BE2C (cell line): Measurements from ENCODE around the gene TUBB4B.

ENCODE experiments used
- DNase-seq: peaks from one replicate; pipeline ENCODE4 v3.0.0-alpha.2; 2020
- H3K27me3 ChIP-seq: fragments of 250-450 bp; sonication (Bioruptor Pico); 2 replicates; pipeline ENCODE4 v1.5.1; 2020; ENCODE audit warnings: mild to moderate bottlenecking
- H3K36me3 ChIP-seq: fragments of 250-450 bp; sonication (Bioruptor Pico); 2 replicates; pipeline ENCODE4 v1.5.1; 2020; ENCODE audit warnings: mild to moderate bottlenecking
- H3K4me1 ChIP-seq: fragments of 250-450 bp; sonication (Bioruptor Pico); 2 replicates; pipeline ENCODE4 v1.5.1; 2020
- H3K4me3 ChIP-seq: 2 replicates; pipeline ENCODE4 v1.5.1; 2011; ENCODE audit warnings: low read depth, low read length
- H3K9me3 ChIP-seq: fragments of 250-450 bp; sonication (Bioruptor Pico); 2 replicates; pipeline ENCODE4 v1.5.1; 2020
- TF ChIP-seq, protein P1 (sequence below): IDR thresholded peaks from 2 replicates; pipeline ENCODE4 v1.5.1; 2012; ENCODE audit warnings: mild to moderate bottlenecking, low read depth, low read length

The TUBB4B gene

GRCh38 chr9:137277329-137278041 lies 36.4 kb downstream of the TUBB4B start, which contains the start of gene TOR4A:
TSS of gene TOR4A (plus strand) at chr9:137277726. CDS start at chr9:137278690, 964 bp downstream.
- Histone ChIP-seq H3K27me3 (no peaks in the 10 kb centered on the region), H3K36me3 (peaks cover 3% of the 10 kb centered on the region; the same call in 1 of the 2 replicates), H3K4me3 (no peak within 1 kb of the TSS), H3K9me3 (no peaks in the 10 kb centered on the region), H3K4me1 (peaks cover 12% of the 10 kb centered on the region)
- TF ChIP-seq, protein P1, sequence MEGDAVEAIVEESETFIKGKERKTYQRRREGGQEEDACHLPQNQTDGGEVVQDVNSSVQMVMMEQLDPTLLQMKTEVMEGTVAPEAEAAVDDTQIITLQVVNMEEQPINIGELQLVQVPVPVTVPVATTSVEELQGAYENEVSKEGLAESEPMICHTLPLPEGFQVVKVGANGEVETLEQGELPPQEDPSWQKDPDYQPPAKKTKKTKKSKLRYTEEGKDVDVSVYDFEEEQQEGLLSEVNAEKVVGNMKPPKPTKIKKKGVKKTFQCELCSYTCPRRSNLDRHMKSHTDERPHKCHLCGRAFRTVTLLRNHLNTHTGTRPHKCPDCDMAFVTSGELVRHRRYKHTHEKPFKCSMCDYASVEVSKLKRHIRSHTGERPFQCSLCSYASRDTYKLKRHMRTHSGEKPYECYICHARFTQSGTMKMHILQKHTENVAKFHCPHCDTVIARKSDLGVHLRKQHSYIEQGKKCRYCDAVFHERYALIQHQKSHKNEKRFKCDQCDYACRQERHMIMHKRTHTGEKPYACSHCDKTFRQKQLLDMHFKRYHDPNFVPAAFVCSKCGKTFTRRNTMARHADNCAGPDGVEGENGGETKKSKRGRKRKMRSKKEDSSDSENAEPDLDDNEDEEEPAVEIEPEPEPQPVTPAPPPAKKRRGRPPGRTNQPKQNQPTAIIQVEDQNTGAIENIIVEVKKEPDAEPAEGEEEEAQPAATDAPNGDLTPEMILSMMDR, result no peak
- peak; percentile 32 for DNase-seq

GRCh38 chr9:137278061-137278701 lies 37.1 kb downstream of the TUBB4B start:
- TF ChIP-seq, protein P1, result no peak
- Histone ChIP-seq H3K4me1 (peaks cover 12% of the 10 kb centered on the region), H3K4me3 (no peak overlapping the region), H3K27me3 (no peaks in the 10 kb centered on the region), H3K36me3 (0 out of 2 replicates have a peak, but pooled peaks cover 2% of the 10 kb centered on the region), H3K9me3 (no peaks in the 10 kb centered on the region)
- DNase-seq, result no peak

DNA sequence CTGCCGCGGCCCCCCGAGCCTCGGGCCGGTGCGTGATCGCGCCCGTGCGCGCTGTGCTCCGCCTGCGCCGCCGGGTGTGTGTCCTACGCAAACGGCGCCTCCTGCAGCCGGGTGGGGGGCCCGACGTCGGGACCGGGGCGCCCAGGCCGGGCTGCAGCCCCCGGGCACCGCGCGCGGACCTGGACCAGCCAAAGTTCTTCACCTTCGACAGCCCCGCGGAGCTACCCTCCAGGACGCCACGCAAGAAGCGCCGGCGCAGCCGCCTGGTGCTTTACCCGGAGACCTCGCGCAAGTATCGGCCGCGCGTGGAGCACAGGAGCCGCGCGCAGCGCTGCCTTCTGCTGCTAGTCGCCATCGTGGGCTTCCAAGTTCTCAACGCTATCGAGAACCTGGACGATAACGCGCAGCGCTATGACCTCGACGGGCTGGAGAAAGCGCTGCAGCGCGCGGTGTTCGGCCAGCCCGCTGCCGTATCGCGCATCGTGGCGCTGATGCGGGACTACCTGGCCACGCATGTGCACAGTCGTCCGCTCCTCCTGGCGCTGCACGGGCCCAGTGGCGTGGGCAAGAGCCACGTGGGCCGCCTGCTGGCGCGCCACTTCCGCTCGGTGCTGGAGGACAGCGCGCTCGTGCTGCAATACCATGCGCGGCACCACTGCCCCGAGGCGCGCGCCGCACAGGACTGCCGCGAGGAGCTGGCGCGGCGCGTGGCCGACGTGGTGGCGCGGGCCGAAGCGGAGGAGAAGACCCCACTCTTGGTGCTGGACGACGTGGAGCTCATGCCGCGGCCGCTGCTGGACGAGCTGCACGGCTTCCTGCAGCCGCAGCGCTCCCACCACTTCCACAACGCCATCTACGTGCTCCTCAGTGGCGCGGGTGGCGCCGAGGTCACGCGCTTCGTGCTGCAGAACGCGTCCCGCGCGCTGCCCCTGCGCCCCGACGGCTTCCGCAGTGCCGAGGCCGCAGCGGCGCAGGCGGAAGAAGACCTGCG lies 37.9 kb downstream of the TUBB4B start:
- Histone ChIP-seq H3K27me3 (no peaks in the 10 kb centered on the region), H3K4me3 (no peak overlapping the region), H3K9me3 (no peaks in the 10 kb centered on the region), H3K36me3 (no peaks in the 10 kb centered on the region), H3K4me1 (peaks cover 12% of the 10 kb centered on the region)
- TF ChIP-seq, protein P1, result no peak
- DNase-seq, result no peak

DNA sequence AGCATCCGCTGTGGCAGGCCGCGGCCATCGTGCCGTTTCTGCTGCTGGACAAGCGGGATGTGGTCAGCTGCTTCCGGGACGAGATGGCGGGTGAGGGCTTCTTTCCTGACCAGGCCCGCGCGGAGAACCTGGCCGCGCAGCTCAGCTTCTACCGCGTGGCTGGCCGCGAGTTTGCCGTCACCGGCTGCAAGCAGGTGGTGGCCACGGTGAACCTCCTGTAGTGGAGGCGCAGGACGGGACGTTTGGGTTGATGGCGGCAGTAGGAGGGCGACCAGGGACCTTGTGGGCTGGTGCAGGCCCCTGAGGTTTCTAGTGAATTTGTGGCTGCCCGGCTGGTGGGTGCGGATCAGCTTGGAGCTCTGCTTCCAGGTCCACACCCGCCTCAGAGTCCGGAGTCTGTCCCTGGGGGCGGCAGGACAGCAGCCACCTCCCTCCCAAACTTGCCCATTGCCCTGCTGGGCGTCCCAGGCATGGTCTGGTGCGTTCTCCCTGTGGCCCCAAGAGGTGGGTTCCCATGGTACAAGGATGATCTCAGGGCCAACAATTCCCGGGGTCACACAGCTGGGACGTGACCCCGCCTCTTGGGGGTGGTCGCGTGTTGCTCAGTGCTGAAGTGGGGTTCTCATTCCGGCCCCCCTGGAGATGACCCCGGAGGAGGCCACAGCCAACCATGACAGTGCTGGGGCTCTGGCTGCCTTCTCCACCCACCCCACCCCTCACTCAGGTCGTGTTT lies 38.8 kb downstream of the TUBB4B start:
- Histone ChIP-seq H3K4me1 (peaks cover 12% of the 10 kb centered on the region), H3K36me3 (no peaks in the 10 kb centered on the region), H3K4me3 (no peak overlapping the region), H3K27me3 (no peaks in the 10 kb centered on the region), H3K9me3 (no peaks in the 10 kb centered on the region)
- DNase-seq, result no peak
- TF ChIP-seq, protein P1, result no peak

DNA sequence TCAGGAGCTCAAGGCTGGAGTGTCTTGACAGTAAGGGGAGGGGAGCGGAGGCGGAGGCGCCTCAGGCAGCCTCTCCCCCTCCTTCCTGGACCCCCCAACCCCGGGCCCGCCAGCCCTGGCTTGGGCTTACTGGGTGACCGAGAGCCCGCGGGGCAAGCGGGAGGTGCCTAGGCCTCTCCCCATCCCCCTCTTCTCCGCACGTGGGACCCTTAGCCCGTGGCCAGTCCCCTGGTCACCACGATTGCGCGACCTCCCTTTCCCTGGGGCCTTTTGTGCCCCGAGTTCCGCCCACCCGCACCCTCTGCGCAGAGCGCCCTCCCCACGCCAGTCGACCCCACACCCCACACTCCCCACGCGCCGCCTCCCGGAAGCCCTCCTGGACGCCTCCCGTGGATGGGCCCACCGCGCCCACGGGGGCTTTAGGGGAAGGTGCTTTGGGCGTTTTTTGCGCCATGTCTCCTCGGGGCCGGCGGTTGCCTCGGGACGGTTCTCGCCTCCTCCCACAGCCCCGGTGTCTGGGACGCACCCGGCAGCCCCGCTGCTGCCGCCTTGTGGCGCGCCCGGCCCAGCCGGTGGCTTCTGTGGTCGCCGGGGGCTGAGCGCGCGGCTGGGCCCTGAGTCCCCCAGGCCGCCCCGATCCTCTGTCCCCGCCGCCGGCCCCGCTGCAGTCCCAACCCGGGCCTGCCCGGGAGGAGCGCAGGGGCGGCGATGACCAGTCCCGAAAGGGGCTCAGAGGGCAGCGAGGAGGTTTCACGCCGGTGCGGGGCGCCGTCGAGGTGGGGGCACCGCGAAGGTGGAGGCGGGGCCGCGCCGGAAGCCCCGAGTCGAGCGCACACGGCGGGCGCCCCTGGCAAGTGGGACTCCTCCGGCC lies 39.6 kb downstream of the TUBB4B start:
- Histone ChIP-seq H3K4me3 (peak overlapping the region; percentile 37), H3K36me3 (no peaks in the 10 kb centered on the region)

More for the DNA sequence above, 39.6 kb downstream of the TUBB4B start:
- Histone ChIP-seq H3K9me3 (no peaks in the 10 kb centered on the region), H3K4me1 (peaks cover 12% of the 10 kb centered on the region), H3K27me3 (no peaks in the 10 kb centered on the region)
- TF ChIP-seq, protein P1, result peak; percentile 43
- DNase-seq, result peak; percentile 77
